ENCODE results near the gene KIAA1549. TPM values are rescaled to one million over a fixed set of nuclear protein-coding genes. Genes with fewer than 3 reads are reported as not detected.
A peak's percentile ranks its signal among the peaks of the same experiment; 100 is the strongest.

The KIAA1549 gene
- total RNA-seq, 1 experiment from 2014 or later: 26.6 TPM

DNA sequence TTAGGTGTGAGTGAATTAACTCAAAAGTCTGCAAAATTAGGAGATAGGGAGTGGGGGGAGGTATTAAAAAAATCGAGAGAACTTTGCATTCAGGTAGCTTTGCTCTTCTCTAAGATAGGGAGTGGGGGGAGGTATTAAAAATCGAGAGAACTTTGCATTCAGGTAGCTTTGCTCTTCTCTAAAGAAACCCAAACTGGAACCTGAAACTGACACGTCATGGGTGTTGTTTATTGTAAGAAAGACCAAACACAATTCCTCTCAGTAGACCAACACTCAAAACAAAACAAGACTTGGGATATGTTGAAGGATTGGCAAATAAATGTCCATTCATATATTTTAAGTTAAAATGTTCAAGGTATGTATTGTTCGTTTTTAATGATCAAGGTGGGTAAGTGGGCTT lies 87.9 kb downstream of the KIAA1549 start:
- Histone ChIP-seq H3K36me3 (ENCODE audit: low read depth) (peaks cover 8% of the 10 kb centered on the region; the same call in 1 of the 2 replicates), H3K4me2 (no peak overlapping the region), H3K27me3 (ENCODE audit: insufficient read depth, low read depth) (no peaks in the 10 kb centered on the region), H3K4me1 (replicated peaks; ENCODE audit: insufficient read depth) (peaks cover 62% of the 10 kb centered on the region), H3K9me2 (ENCODE audit: insufficient read depth) (no peaks in the 10 kb centered on the region), H4K20me1 (ENCODE audit: insufficient read depth) (no peaks in the 10 kb centered on the region), H3K9me3 (ENCODE audit: insufficient read depth, low read depth) (no peaks in the 10 kb centered on the region; the same call in 1 of the 2 replicates), H3K79me2 (ENCODE audit: low read depth) (no peaks in the 10 kb centered on the region), H3K27ac (no peak overlapping the region), H3K4me3 (no peak overlapping the region), H2AFZ (no peak overlapping the region), H3F3A (ENCODE audit: insufficient read depth, low read depth) (peaks cover 43% of the 10 kb centered on the region)
- no peak for DNase-seq
- intact Hi-C loops (cut with micrococcal nuclease; ENCODE audit: unreplicated experiment): loop anchor here (5.0 kb wide), 1 partner anchor 339 kb away; the partner anchor contains the start of gene UBN2
- TF ChIP-seq, protein P1, sequence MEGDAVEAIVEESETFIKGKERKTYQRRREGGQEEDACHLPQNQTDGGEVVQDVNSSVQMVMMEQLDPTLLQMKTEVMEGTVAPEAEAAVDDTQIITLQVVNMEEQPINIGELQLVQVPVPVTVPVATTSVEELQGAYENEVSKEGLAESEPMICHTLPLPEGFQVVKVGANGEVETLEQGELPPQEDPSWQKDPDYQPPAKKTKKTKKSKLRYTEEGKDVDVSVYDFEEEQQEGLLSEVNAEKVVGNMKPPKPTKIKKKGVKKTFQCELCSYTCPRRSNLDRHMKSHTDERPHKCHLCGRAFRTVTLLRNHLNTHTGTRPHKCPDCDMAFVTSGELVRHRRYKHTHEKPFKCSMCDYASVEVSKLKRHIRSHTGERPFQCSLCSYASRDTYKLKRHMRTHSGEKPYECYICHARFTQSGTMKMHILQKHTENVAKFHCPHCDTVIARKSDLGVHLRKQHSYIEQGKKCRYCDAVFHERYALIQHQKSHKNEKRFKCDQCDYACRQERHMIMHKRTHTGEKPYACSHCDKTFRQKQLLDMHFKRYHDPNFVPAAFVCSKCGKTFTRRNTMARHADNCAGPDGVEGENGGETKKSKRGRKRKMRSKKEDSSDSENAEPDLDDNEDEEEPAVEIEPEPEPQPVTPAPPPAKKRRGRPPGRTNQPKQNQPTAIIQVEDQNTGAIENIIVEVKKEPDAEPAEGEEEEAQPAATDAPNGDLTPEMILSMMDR (conservative IDR thresholded peaks at IDR 0.05): no peak
- TF ChIP-seq EZH2 (IDR thresholded peaks at IDR 0.05; ENCODE audit: low read depth): no peak
- CTCF ChIA-PET: no interaction called here
- no TSS peak for BruUV-seq (replicated peaks)
- POLR2A ChIA-PET (ENCODE audit: unreplicated experiment): no interaction called here

DNA sequence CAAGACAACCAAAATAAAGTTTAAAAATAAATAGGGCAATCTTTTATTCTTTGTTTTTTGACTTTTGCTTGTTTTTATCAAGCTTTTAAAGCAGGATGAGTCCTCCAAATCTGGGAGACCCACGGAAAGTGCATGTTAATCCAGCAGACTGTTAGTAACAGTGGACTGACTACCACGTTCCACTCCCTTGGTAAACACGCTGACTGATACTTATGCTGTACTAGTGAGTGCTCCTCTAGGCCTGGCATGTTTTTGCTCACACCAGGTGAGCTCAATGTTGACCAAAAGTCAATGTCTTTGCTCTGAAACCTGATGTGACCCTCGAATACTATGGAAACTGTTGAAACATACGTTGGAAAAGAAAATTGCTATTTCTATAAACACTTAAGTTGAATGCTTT lies 88.4 kb downstream of the KIAA1549 start:
- H3K9me2 ChIP-seq (ENCODE audit: insufficient read depth): no peaks in the 10 kb centered on the region
- intact Hi-C loops (cut with micrococcal nuclease; ENCODE audit: unreplicated experiment): loop anchor here (5.0 kb wide), 1 partner anchor 339 kb away; the partner anchor contains the start of gene UBN2
- no peaks in the 10 kb centered on the region; the same call in 1 of the 2 replicates for H3K9me3 ChIP-seq (ENCODE audit: insufficient read depth, low read depth)
- no peaks in the 10 kb centered on the region for H4K20me1 ChIP-seq (ENCODE audit: insufficient read depth)
- CTCF ChIA-PET: no interaction called here
- peaks cover 58% of the 10 kb centered on the region for H3K4me1 ChIP-seq (replicated peaks; ENCODE audit: insufficient read depth)
- H3K4me2 ChIP-seq: no peak overlapping the region
- POLR2A ChIA-PET (ENCODE audit: unreplicated experiment): no interaction called here
- no peak overlapping the region for H3K27ac ChIP-seq
- TF ChIP-seq, protein P1 (conservative IDR thresholded peaks at IDR 0.05): no peak
- no peak for TF ChIP-seq EZH2 (IDR thresholded peaks at IDR 0.05; ENCODE audit: low read depth)
- no peak overlapping the region for H2AFZ ChIP-seq
- peaks cover 43% of the 10 kb centered on the region for H3F3A ChIP-seq (ENCODE audit: insufficient read depth, low read depth)
- no peaks in the 10 kb centered on the region for H3K79me2 ChIP-seq (ENCODE audit: low read depth)
- no peak for DNase-seq
- H3K4me3 ChIP-seq: no peak overlapping the region
- no TSS peak for BruUV-seq (replicated peaks)
- no peaks in the 10 kb centered on the region for H3K27me3 ChIP-seq (ENCODE audit: insufficient read depth, low read depth)
- H3K36me3 ChIP-seq (ENCODE audit: low read depth): peaks cover 8% of the 10 kb centered on the region; the same call in 1 of the 2 replicates

DNA sequence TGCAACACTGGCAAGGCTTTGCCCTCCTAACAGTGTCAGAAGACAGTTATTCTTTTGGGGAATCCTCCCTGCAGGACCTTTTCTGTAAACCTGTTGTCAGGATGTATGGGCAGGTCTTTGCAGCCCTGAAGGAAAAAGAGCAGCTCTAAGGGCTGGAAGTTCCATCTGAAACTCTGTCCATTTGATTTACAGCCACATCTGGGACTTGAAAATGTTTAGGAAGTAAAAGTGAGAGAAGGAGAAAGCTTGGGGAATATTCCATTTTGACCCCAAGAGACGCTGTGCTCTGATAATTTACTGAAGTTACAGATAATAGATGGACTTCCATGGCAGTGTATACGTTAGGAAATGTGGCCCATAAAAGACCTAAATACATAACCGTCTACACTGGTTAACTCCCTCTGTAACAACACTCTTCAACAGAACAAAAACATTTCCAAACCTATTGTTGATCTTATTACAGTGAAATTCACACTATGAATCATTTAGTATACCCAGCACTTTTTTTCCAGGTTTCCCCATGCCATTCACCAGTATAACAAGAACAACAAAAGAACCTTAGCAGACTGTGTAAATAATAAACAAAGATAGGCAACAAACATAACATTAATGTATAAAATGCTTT lies 89.1 kb downstream of the KIAA1549 start:
- H3K4me3 ChIP-seq: no peak overlapping the region
- H4K20me1 ChIP-seq (ENCODE audit: insufficient read depth): no peaks in the 10 kb centered on the region
- peaks cover 8% of the 10 kb centered on the region; the same call in 1 of the 2 replicates for H3K36me3 ChIP-seq (ENCODE audit: low read depth)
- no peaks in the 10 kb centered on the region; the same call in 1 of the 2 replicates for H3K9me3 ChIP-seq (ENCODE audit: insufficient read depth, low read depth)
- ChIA-PET CTCF (interaction anchor here (0.6 kb wide), 1 partner anchor 891 kb away, joined by 5 read pairs; no protein-coding TSS in a partner anchor), POLR2A (ENCODE audit: unreplicated experiment) (interaction anchor here (0.6 kb wide), 1 partner anchor 567 kb away, joined by 4 read pairs; no protein-coding TSS in a partner anchor)
- H3K9me2 ChIP-seq (ENCODE audit: insufficient read depth): no peaks in the 10 kb centered on the region
- peak overlapping the region; percentile 78 for H3K27ac ChIP-seq
- DNase-seq: peak in 1 of 2 experiments; percentile 65
- peak overlapping the region; percentile 80 for H3K4me2 ChIP-seq
- no peak overlapping the region for H2AFZ ChIP-seq
- intact Hi-C loops (cut with micrococcal nuclease; ENCODE audit: unreplicated experiment): loop anchor here (5.0 kb wide), 1 partner anchor 340 kb away; the partner anchor contains the start of gene UBN2
- H3K4me1 ChIP-seq (replicated peaks; ENCODE audit: insufficient read depth): peaks cover 57% of the 10 kb centered on the region
- no TSS peak for BruUV-seq (replicated peaks)
- TF ChIP-seq EZH2 (IDR thresholded peaks at IDR 0.05; ENCODE audit: low read depth): no peak
- TF ChIP-seq, protein P1 (conservative IDR thresholded peaks at IDR 0.05): no peak
- no peaks in the 10 kb centered on the region for H3K27me3 ChIP-seq (ENCODE audit: insufficient read depth, low read depth)
- no peaks in the 10 kb centered on the region for H3K79me2 ChIP-seq (ENCODE audit: low read depth)
- H3F3A ChIP-seq (ENCODE audit: insufficient read depth, low read depth): peaks cover 43% of the 10 kb centered on the region
